ENCODE data around the gene IL34. TPM values are rescaled to one million over a fixed set of nuclear protein-coding genes. Genes with fewer than 3 reads are reported as not detected.

The IL34 gene
- total RNA-seq (2022) (0.35 and 0.39 TPM in 2 replicates), Bru-seq, nascent RNA (percentile 27 among the genes with signal in this experiment), BruChase-seq, experiment 1, labeled RNA remaining after a 6-hour chase (percentile 28 among the genes with signal in this experiment), BruChase-seq, experiment 2, labeled RNA remaining after a 2-hour chase (percentile 27 among the genes with signal in this experiment)
- long read RNA-seq: 0 reads

GRCh38 chr16:70646260-70647241 lies at the start of gene IL34:
IL34 (plus strand) TSS chr16:70646559; CDS start chr16:70646948, 389 bp downstream.
- TF ChIP-seq CTCF (IDR thresholded peaks at IDR 0.05; ENCODE audit: unreplicated experiment): no peak
- H3K27ac Mint-ChIP-seq (ENCODE audit: unreplicated experiment): no peak within 1 kb of the TSS
- H3K4me1 Mint-ChIP-seq (ENCODE audit: low read depth, unreplicated experiment): peaks cover 6% of the 10 kb centered on the region
- CTCF ChIA-PET: no interaction called here
- no peaks in the 10 kb centered on the region for H3K36me3 Mint-ChIP-seq (ENCODE audit: insufficient read depth, unreplicated experiment)
- intact Hi-C loops (cut with micrococcal nuclease; ENCODE audit: unreplicated experiment): no loop called here
- DNase-seq: no peak
- H3K9me3 Mint-ChIP-seq (ENCODE audit: low read depth, unreplicated experiment): no peaks in the 10 kb centered on the region
- BruUV-seq (replicated peaks): no TSS peak
- H3K4me3 Mint-ChIP-seq (ENCODE audit: low read depth, unreplicated experiment): no peak within 1 kb of the TSS
- H3K27me3 Mint-ChIP-seq (ENCODE audit: unreplicated experiment): peaks cover 29% of the 10 kb centered on the region

DNA sequence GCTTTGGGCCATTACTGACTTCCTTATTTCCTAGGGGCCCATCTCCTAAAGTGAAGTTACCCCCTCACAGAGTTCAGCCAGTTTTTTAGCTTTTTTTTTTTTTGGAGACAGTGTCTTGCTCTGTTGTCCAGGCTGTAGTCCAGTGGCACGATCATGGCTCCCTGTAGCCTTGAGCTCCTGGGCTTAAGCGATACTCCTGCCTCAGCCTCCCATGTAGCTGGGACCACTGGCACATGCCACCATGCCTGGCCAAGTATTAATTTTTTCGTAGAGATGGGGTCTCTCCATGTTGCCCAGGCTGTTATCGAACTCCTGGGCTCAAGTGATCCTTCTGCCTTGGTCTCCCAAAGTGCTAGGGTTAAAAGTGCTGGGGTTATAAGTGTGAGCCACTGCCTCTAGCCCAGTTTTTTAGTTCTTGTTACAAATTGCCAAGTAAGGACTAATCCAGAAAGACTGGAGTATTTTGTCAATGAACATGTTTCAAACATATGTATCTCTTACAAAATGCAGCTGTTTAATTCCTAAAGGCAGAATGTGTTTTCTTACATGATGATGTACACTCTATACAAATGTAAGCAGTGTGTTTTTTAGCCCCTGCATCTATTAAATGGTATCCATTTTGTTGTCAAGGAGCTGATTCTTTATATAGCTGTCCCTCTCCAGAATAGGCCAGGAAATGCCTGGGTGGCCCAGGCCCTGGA lies 49.1 kb upstream of the IL34 start:
- Mint-ChIP-seq H3K4me1 (ENCODE audit: low read depth, unreplicated experiment) (no peaks in the 10 kb centered on the region), H3K4me3 (ENCODE audit: low read depth, unreplicated experiment) (no peak overlapping the region), H3K27ac (ENCODE audit: unreplicated experiment) (no peak overlapping the region), H3K27me3 (ENCODE audit: unreplicated experiment) (peaks cover 19% of the 10 kb centered on the region), H3K36me3 (ENCODE audit: insufficient read depth, unreplicated experiment) (no peaks in the 10 kb centered on the region), H3K9me3 (ENCODE audit: low read depth, unreplicated experiment) (no peaks in the 10 kb centered on the region)
- BruUV-seq (replicated peaks): no TSS peak
- DNase-seq: no peak
- TF ChIP-seq CTCF (IDR thresholded peaks at IDR 0.05; ENCODE audit: unreplicated experiment): no peak
- intact Hi-C loops (cut with micrococcal nuclease; ENCODE audit: unreplicated experiment): no loop called here
- CTCF ChIA-PET: interaction anchor here (0.6 to 0.7 kb wide), 3 partner anchors 8 to 20 kb away, joined by 3 to 4 read pairs (median 3); no protein-coding TSS in a partner anchor

GRCh38 chr16:70598937-70599503 lies 47.3 kb upstream of the IL34 start:
- no peak for DNase-seq
- Mint-ChIP-seq H3K4me3 (ENCODE audit: low read depth, unreplicated experiment) (no peak overlapping the region), H3K27ac (ENCODE audit: unreplicated experiment) (no peak overlapping the region), H3K4me1 (ENCODE audit: low read depth, unreplicated experiment) (no peaks in the 10 kb centered on the region), H3K27me3 (ENCODE audit: unreplicated experiment) (peaks cover 19% of the 10 kb centered on the region), H3K36me3 (ENCODE audit: insufficient read depth, unreplicated experiment) (no peaks in the 10 kb centered on the region), H3K9me3 (ENCODE audit: low read depth, unreplicated experiment) (no peaks in the 10 kb centered on the region)
- intact Hi-C loops (cut with micrococcal nuclease; ENCODE audit: unreplicated experiment): no loop called here
- TF ChIP-seq CTCF (IDR thresholded peaks at IDR 0.05; ENCODE audit: unreplicated experiment): no peak
- no TSS peak for BruUV-seq (replicated peaks)
- CTCF ChIA-PET: no interaction called here

DNA sequence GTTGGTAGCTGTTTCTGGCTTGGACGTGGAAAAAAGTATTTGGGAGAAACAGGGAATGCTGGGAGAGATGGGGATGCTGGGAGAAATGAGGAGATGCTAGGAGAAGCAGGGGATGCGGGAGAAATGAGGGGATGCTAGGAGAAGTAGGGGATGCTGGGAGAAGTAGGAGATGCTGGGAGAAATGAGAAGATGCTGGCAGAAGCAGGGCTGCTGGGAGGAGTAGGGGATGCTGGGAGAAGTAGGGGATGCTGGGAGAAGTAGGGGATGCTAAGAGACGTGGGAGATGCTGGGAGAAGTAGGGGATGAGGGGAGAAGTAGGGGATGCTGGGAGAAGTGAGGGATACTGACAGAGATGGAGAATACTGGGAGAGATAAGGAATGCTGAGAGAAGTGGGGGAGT lies 45.6 kb upstream of the IL34 start:
- intact Hi-C loops (cut with micrococcal nuclease; ENCODE audit: unreplicated experiment): loop anchor here (10.0 kb wide), 1 partner anchor 54 kb away; no protein-coding TSS in a partner anchor
- H3K9me3 Mint-ChIP-seq (ENCODE audit: low read depth, unreplicated experiment): no peaks in the 10 kb centered on the region

More for the DNA sequence above, 45.6 kb upstream of the IL34 start:
- H3K36me3 Mint-ChIP-seq (ENCODE audit: insufficient read depth, unreplicated experiment): no peaks in the 10 kb centered on the region
- H3K27ac Mint-ChIP-seq (ENCODE audit: unreplicated experiment): no peak overlapping the region
- no peak for DNase-seq
- no peaks in the 10 kb centered on the region for H3K4me1 Mint-ChIP-seq (ENCODE audit: low read depth, unreplicated experiment)
- H3K27me3 Mint-ChIP-seq (ENCODE audit: unreplicated experiment): peaks cover 19% of the 10 kb centered on the region
- H3K4me3 Mint-ChIP-seq (ENCODE audit: low read depth, unreplicated experiment): no peak overlapping the region
- BruUV-seq (replicated peaks): no TSS peak
- no peak for TF ChIP-seq CTCF (IDR thresholded peaks at IDR 0.05; ENCODE audit: unreplicated experiment)
- CTCF ChIA-PET: no interaction called here
